ENCODE measurements around the gene TMEM236.

- TF ChIP-seq POLR2AphosphoS5 (IDR thresholded peaks at IDR 0.05; ENCODE audit: low read depth, low read length) (no peak), USF2 (IDR thresholded peaks at IDR 0.05; ENCODE audit: borderline replicate concordance, low read depth, low read length) (no peak), MXI1 (IDR thresholded peaks at IDR 0.05; ENCODE audit: low read depth, low read length) (no peak), CTCF (IDR thresholded peaks at IDR 0.05) (peak; percentile 91)
These were observed 9.1 kb upstream of the TMEM236 start for GRCh38 chr10:17742918-17743317.

Measured in SK-N-SH (cell line).